Neural cell (in vitro differentiated cells): ENCODE data around the gene VWF.

Experiments
- CTCF ChIP-seq: fragments of 450-650 bp; IDR thresholded peaks from 2 replicates; pipeline ENCODE4 v1.5.1; 2014; ENCODE audit warnings: antibody characterized with exemption, mild to moderate bottlenecking, moderate library complexity; ENCODE audit not compliant: poor library complexity, severe bottlenecking
- EP300 ChIP-seq: fragments of 450-650 bp; conservative IDR thresholded peaks from 2 replicates; pipeline ENCODE4 v1.6.1; 2014; ENCODE audit warnings: antibody characterized with exemption, mild to moderate bottlenecking, moderate library complexity; ENCODE audit not compliant: poor library complexity, severe bottlenecking
- EZH2 ChIP-seq: fragments of 200-600, 300-800 bp; shearing (Covaris generic), sonication (generic); IDR thresholded peaks from 2 replicates; pipeline ENCODE4 v1.6.1; 2014; ENCODE audit warnings: antibody characterized with exemption, low read length, borderline replicate concordance, mild to moderate bottlenecking; ENCODE audit not compliant: insufficient read depth, poor library complexity, severe bottlenecking
- RAD21 ChIP-seq: fragments of 450-650 bp; conservative IDR thresholded peaks from 2 replicates; pipeline ENCODE4 v1.6.1; 2014; ENCODE audit warnings: antibody characterized with exemption, mild to moderate bottlenecking, moderate library complexity
- REST ChIP-seq: IDR thresholded peaks from 2 replicates; pipeline ENCODE4 v1.6.1; 2012; ENCODE audit warnings: borderline replicate concordance
- SMC3 ChIP-seq: fragments of 450-650 bp; conservative IDR thresholded peaks from 2 replicates; pipeline ENCODE4 v1.6.1; 2014; ENCODE audit warnings: antibody characterized with exemption, mild to moderate bottlenecking, moderate library complexity; ENCODE audit not compliant: poor library complexity

- TF ChIP-seq CTCF (no peak), EZH2 (no peak), REST (no peak), RAD21 (no peak), EP300 (no peak), SMC3 (no peak)
Observed at GRCh38 chr12:5907807-5908206, 216.7 kb downstream of the VWF start.
